OCI-LY7 (cell line): ENCODE data around the gene ADAM12.

ENCODE experiments used
- CTCF ChIP-seq: fragments of 200-600 bp; sonication (generic); conservative IDR thresholded peaks from 2 replicates; pipeline ENCODE4 v1.5.1; 2014; ENCODE audit warnings: mild to moderate bottlenecking, antibody characterized with exemption, low read length, moderate library complexity, mixed read lengths
- EZH2phosphoT487 ChIP-seq: fragments of 200-600 bp; sonication (generic); IDR thresholded peaks from 2 replicates; pipeline ENCODE4 v1.6.1; 2018; ENCODE audit warnings: low read depth, borderline replicate concordance, mild to moderate bottlenecking, mixed run types, antibody characterized with exemption, low read length, moderate library complexity, mixed read lengths

- TF ChIP-seq CTCF (no peak), EZH2phosphoT487 (no peak)
These were observed 241.5 kb downstream of the ADAM12 start for GRCh38 chr10:126146771-126147170.
